Measurements from ENCODE around the gene EYA4.

EYA4 gene

GRCh38 chr6:133407320-133408100, 166.4 kb downstream of the EYA4 start:
- Histone ChIP-seq H3K36me3 (ENCODE audit: control insufficient read depth in 2 of 2, insufficient read depth in 2 of 2, low read length in 2 of 2) (no peaks in the 10 kb centered on the region), H3K9ac (ENCODE audit: low read depth in 1 of 2, low read length in 2 of 2) (no peak overlapping the region), H3K27ac (ENCODE audit: low read depth in 2 of 2, low read length in 2 of 2) (no peak overlapping the region), H3K4me1 (ENCODE audit: control insufficient read depth in 2 of 2, insufficient read depth in 2 of 2, low read length in 2 of 2) (no peaks in the 10 kb centered on the region), H3K4me3 (ENCODE audit: low read length in 2 of 2) (no peak overlapping the region), H3K27me3 (ENCODE audit: control insufficient read depth in 2 of 2, insufficient read depth in 2 of 2, low read length in 2 of 2) (no peaks in the 10 kb centered on the region), H3K9me3 (ENCODE audit: control insufficient read depth in 2 of 2, low read length in 2 of 2) (no peaks in the 10 kb centered on the region)

DNA sequence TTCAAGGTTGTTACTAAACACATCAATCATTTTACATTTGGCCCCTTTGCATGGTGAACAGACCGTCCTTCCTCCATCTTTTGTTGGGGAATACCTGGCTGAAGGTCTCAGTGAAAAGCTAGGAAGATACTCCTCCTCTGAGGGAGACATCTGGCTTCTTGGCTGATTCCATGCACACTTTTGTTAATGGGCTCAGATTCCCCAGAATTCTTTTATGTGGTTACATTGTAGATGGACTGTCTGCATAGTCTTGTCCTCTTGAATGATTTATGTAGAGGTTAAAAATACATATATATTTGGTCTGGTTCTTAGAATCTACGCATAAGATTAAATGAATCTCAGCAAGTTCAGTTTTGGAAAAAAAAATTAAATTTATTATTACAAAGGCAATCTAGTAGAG, 167.0 kb downstream of the EYA4 start:
- Histone ChIP-seq H3K27ac (ENCODE audit: low read depth in 2 of 2, low read length in 2 of 2) (no peak overlapping the region), H3K9ac (ENCODE audit: low read depth in 1 of 2, low read length in 2 of 2) (no peak overlapping the region), H3K36me3 (ENCODE audit: control insufficient read depth in 2 of 2, insufficient read depth in 2 of 2, low read length in 2 of 2) (no peaks in the 10 kb centered on the region), H3K4me1 (ENCODE audit: control insufficient read depth in 2 of 2, insufficient read depth in 2 of 2, low read length in 2 of 2) (no peaks in the 10 kb centered on the region), H3K9me3 (ENCODE audit: control insufficient read depth in 2 of 2, low read length in 2 of 2) (no peaks in the 10 kb centered on the region), H3K4me3 (ENCODE audit: low read length in 2 of 2) (no peak overlapping the region), H3K27me3 (ENCODE audit: control insufficient read depth in 2 of 2, insufficient read depth in 2 of 2, low read length in 2 of 2) (no peaks in the 10 kb centered on the region)

- Histone ChIP-seq H3K9me3 (ENCODE audit: control insufficient read depth in 2 of 2, low read length in 2 of 2) (no peaks in the 10 kb centered on the region), H3K27me3 (ENCODE audit: control insufficient read depth in 2 of 2, insufficient read depth in 2 of 2, low read length in 2 of 2) (no peaks in the 10 kb centered on the region), H3K4me1 (ENCODE audit: control insufficient read depth in 2 of 2, insufficient read depth in 2 of 2, low read length in 2 of 2) (no peaks in the 10 kb centered on the region), H3K4me3 (ENCODE audit: low read length in 2 of 2) (no peak overlapping the region), H3K9ac (ENCODE audit: low read depth in 1 of 2, low read length in 2 of 2) (no peak overlapping the region), H3K36me3 (ENCODE audit: control insufficient read depth in 2 of 2, insufficient read depth in 2 of 2, low read length in 2 of 2) (no peaks in the 10 kb centered on the region), H3K27ac (ENCODE audit: low read depth in 2 of 2, low read length in 2 of 2) (no peak overlapping the region)
These were observed 167.4 kb downstream of the EYA4 start for GRCh38 chr6:133408543-133408942.

DNA sequence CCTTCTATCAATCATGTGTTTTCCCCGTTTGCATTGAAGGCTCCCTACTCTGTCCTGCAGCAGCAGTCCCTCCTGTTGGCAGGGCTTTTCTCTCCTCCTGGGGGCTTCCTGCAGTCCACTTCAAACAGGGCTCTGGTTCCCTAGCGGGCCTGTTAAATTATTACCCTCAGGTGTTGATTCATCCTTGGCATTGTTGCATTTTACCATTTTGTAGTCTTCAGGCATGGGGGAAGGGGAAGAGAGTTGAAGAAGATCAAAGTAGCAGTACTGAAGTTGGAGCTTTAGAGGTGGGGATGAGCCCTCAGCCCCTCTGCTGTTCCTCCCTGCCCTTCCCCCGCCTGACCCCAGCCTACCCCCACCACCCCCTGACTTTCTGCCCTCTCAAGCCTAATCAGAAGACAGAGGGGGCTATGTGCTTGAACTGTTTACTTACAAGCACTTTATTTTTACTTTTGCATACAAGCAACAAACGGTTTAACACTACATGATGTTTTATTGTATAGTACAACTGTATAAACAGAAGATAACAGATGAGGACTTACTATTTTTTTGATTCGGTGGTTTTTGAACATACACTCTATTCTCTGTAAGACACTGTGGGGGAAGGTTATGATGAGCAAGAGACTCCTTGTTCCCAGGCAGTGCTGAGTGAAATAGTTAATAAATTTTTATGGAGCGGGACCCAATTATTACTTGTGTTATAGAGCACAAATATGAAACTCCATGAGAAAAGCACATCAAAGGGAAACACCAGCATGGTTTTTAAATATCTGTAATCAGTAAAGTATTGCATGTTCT, 169.7 kb downstream of the EYA4 start:
- Histone ChIP-seq H3K9me3 (ENCODE audit: control insufficient read depth in 2 of 2, low read length in 2 of 2) (no peaks in the 10 kb centered on the region), H3K4me1 (ENCODE audit: control insufficient read depth in 2 of 2, insufficient read depth in 2 of 2, low read length in 2 of 2) (no peaks in the 10 kb centered on the region), H3K27me3 (ENCODE audit: control insufficient read depth in 2 of 2, insufficient read depth in 2 of 2, low read length in 2 of 2) (no peaks in the 10 kb centered on the region), H3K27ac (ENCODE audit: low read depth in 2 of 2, low read length in 2 of 2) (no peak overlapping the region), H3K36me3 (ENCODE audit: control insufficient read depth in 2 of 2, insufficient read depth in 2 of 2, low read length in 2 of 2) (no peaks in the 10 kb centered on the region), H3K4me3 (ENCODE audit: low read length in 2 of 2) (no peak overlapping the region), H3K9ac (ENCODE audit: low read depth in 1 of 2, low read length in 2 of 2) (no peak overlapping the region)

- Histone ChIP-seq H3K4me1 (ENCODE audit: control insufficient read depth in 2 of 2, insufficient read depth in 2 of 2, low read length in 2 of 2) (no peaks in the 10 kb centered on the region), H3K9me3 (ENCODE audit: control insufficient read depth in 2 of 2, low read length in 2 of 2) (no peaks in the 10 kb centered on the region), H3K9ac (ENCODE audit: low read depth in 1 of 2, low read length in 2 of 2) (no peak overlapping the region), H3K27ac (ENCODE audit: low read depth in 2 of 2, low read length in 2 of 2) (no peak overlapping the region), H3K36me3 (ENCODE audit: control insufficient read depth in 2 of 2, insufficient read depth in 2 of 2, low read length in 2 of 2) (no peaks in the 10 kb centered on the region), H3K27me3 (ENCODE audit: control insufficient read depth in 2 of 2, insufficient read depth in 2 of 2, low read length in 2 of 2) (no peaks in the 10 kb centered on the region), H3K4me3 (ENCODE audit: low read length in 2 of 2) (no peak overlapping the region)
These were observed 170.6 kb downstream of the EYA4 start for GRCh38 chr6:133411757-133412156.

- H3K9me3 ChIP-seq (ENCODE audit: control insufficient read depth in 2 of 2, low read length in 2 of 2): no peaks in the 10 kb centered on the region
- H3K27me3 ChIP-seq (ENCODE audit: control insufficient read depth in 2 of 2, insufficient read depth in 2 of 2, low read length in 2 of 2): no peaks in the 10 kb centered on the region
- H3K27ac ChIP-seq (ENCODE audit: low read depth in 2 of 2, low read length in 2 of 2): no peak overlapping the region
These were observed 174.1 kb downstream of the EYA4 start for GRCh38 chr6:133415262-133415661.

DNA sequence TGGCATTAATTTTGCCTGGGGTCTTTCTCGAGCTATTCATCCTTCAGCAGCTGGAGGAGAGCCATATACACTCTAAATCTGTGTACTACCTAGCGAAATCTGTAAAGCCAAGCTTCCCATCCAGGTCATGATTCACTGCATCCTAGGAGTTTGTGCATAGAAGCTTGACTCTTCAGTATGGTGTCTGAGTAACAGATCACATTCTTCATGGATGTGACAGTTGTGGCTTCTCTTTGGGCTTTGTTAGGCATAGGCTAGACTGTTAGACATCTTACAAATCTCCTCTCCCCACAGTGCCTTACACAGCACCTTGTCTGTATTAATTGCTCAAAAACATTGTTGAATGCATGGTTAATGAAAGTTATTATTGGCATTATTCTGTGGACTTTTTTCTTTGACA, 177.0 kb downstream of the EYA4 start:
- Histone ChIP-seq H3K9ac (ENCODE audit: low read depth in 1 of 2, low read length in 2 of 2) (no peak overlapping the region), H3K27me3 (ENCODE audit: control insufficient read depth in 2 of 2, insufficient read depth in 2 of 2, low read length in 2 of 2) (no peaks in the 10 kb centered on the region), H3K4me3 (ENCODE audit: low read length in 2 of 2) (no peak overlapping the region), H3K4me1 (ENCODE audit: control insufficient read depth in 2 of 2, insufficient read depth in 2 of 2, low read length in 2 of 2) (no peaks in the 10 kb centered on the region), H3K27ac (ENCODE audit: low read depth in 2 of 2, low read length in 2 of 2) (no peak overlapping the region), H3K9me3 (ENCODE audit: control insufficient read depth in 2 of 2, low read length in 2 of 2) (no peaks in the 10 kb centered on the region), H3K36me3 (ENCODE audit: control insufficient read depth in 2 of 2, insufficient read depth in 2 of 2, low read length in 2 of 2) (no peaks in the 10 kb centered on the region)

More at GRCh38 chr6:133415262-133415661, 174.1 kb downstream of the EYA4 start:
- no peak overlapping the region for H3K4me3 ChIP-seq (ENCODE audit: low read length in 2 of 2)
- no peaks in the 10 kb centered on the region for H3K4me1 ChIP-seq (ENCODE audit: control insufficient read depth in 2 of 2, insufficient read depth in 2 of 2, low read length in 2 of 2)
- H3K36me3 ChIP-seq (ENCODE audit: control insufficient read depth in 2 of 2, insufficient read depth in 2 of 2, low read length in 2 of 2): no peaks in the 10 kb centered on the region
- H3K9ac ChIP-seq (ENCODE audit: low read depth in 1 of 2, low read length in 2 of 2): no peak overlapping the region

DNA sequence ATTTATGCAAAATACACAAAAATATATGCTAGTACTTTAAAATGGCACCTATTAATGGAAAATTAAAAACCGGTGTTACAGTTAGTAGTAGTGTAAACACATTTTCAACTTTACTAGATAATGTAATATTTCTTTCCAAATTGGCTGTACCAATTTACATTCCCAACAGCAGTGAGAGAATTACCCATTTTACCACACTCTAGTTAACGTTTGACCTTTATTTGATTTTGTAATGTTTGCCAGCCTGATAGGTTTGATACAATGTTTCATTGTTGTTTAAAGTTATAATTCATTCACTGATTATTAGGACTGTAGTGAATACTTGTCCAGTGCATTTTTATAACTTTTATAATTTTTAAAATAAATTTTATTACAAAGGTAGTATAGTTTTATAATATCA, 182.1 kb downstream of the EYA4 start:
- Histone ChIP-seq H3K9me3 (ENCODE audit: control insufficient read depth in 2 of 2, low read length in 2 of 2) (no peaks in the 10 kb centered on the region), H3K9ac (ENCODE audit: low read depth in 1 of 2, low read length in 2 of 2) (no peak overlapping the region), H3K27ac (ENCODE audit: low read depth in 2 of 2, low read length in 2 of 2) (no peak overlapping the region), H3K4me3 (ENCODE audit: low read length in 2 of 2) (no peak overlapping the region), H3K36me3 (ENCODE audit: control insufficient read depth in 2 of 2, insufficient read depth in 2 of 2, low read length in 2 of 2) (no peaks in the 10 kb centered on the region), H3K27me3 (ENCODE audit: control insufficient read depth in 2 of 2, insufficient read depth in 2 of 2, low read length in 2 of 2) (no peaks in the 10 kb centered on the region), H3K4me1 (ENCODE audit: control insufficient read depth in 2 of 2, insufficient read depth in 2 of 2, low read length in 2 of 2) (no peaks in the 10 kb centered on the region)

GRCh38 chr6:133424359-133424758, 183.2 kb downstream of the EYA4 start:
- Histone ChIP-seq H3K27me3 (ENCODE audit: control insufficient read depth in 2 of 2, insufficient read depth in 2 of 2, low read length in 2 of 2) (no peaks in the 10 kb centered on the region), H3K9ac (ENCODE audit: low read depth in 1 of 2, low read length in 2 of 2) (no peak overlapping the region), H3K36me3 (ENCODE audit: control insufficient read depth in 2 of 2, insufficient read depth in 2 of 2, low read length in 2 of 2) (no peaks in the 10 kb centered on the region), H3K27ac (ENCODE audit: low read depth in 2 of 2, low read length in 2 of 2) (no peak overlapping the region), H3K9me3 (ENCODE audit: control insufficient read depth in 2 of 2, low read length in 2 of 2) (no peaks in the 10 kb centered on the region), H3K4me3 (ENCODE audit: low read length in 2 of 2) (no peak overlapping the region), H3K4me1 (ENCODE audit: control insufficient read depth in 2 of 2, insufficient read depth in 2 of 2, low read length in 2 of 2) (no peaks in the 10 kb centered on the region)

GRCh38 chr6:133426038-133426437, 184.9 kb downstream of the EYA4 start:
- Histone ChIP-seq H3K9me3 (ENCODE audit: control insufficient read depth in 2 of 2, low read length in 2 of 2) (no peaks in the 10 kb centered on the region), H3K9ac (ENCODE audit: low read depth in 1 of 2, low read length in 2 of 2) (no peak overlapping the region), H3K4me3 (ENCODE audit: low read length in 2 of 2) (no peak overlapping the region), H3K36me3 (ENCODE audit: control insufficient read depth in 2 of 2, insufficient read depth in 2 of 2, low read length in 2 of 2) (no peaks in the 10 kb centered on the region), H3K27me3 (ENCODE audit: control insufficient read depth in 2 of 2, insufficient read depth in 2 of 2, low read length in 2 of 2) (no peaks in the 10 kb centered on the region), H3K27ac (ENCODE audit: low read depth in 2 of 2, low read length in 2 of 2) (no peak overlapping the region), H3K4me1 (ENCODE audit: control insufficient read depth in 2 of 2, insufficient read depth in 2 of 2, low read length in 2 of 2) (no peaks in the 10 kb centered on the region)
